A673 (cell line): ENCODE data around the gene ACOXL.

Experiments used
- CTCF ChIP-seq: fragments of 300-800, 200-600 bp; sonication (generic); conservative IDR thresholded peaks from 2 replicates; pipeline ENCODE4 v1.5.1; 2017; ENCODE audit warnings: low read depth, mild to moderate bottlenecking, antibody characterized with exemption, low read length, moderate library complexity, mixed read lengths
- EZH2 ChIP-seq: fragments of 200-600 bp; sonication (generic); IDR thresholded peaks from 2 replicates; pipeline ENCODE4 v1.6.1; 2017; ENCODE audit warnings: borderline replicate concordance, low read depth, mild to moderate bottlenecking, mixed read lengths, antibody characterized with exemption, low read length; ENCODE audit not compliant: poor library complexity, severe bottlenecking

GRCh38 chr2:111030260-111030891 lies 298.0 kb downstream of the ACOXL start:
- no peak for TF ChIP-seq CTCF
- TF ChIP-seq EZH2: no peak
